HG02973 (cell line): ENCODE results near the gene SLC9A4.

ENCODE experiments used
- ATAC-seq: cut with Tn5 transposase; IDR thresholded peaks from one replicate; pipeline ENCODE4 v1.9.1; 2021; ENCODE audit warnings: moderate library complexity; ENCODE audit not compliant: unreplicated experiment

The SLC9A4 gene, protein sequence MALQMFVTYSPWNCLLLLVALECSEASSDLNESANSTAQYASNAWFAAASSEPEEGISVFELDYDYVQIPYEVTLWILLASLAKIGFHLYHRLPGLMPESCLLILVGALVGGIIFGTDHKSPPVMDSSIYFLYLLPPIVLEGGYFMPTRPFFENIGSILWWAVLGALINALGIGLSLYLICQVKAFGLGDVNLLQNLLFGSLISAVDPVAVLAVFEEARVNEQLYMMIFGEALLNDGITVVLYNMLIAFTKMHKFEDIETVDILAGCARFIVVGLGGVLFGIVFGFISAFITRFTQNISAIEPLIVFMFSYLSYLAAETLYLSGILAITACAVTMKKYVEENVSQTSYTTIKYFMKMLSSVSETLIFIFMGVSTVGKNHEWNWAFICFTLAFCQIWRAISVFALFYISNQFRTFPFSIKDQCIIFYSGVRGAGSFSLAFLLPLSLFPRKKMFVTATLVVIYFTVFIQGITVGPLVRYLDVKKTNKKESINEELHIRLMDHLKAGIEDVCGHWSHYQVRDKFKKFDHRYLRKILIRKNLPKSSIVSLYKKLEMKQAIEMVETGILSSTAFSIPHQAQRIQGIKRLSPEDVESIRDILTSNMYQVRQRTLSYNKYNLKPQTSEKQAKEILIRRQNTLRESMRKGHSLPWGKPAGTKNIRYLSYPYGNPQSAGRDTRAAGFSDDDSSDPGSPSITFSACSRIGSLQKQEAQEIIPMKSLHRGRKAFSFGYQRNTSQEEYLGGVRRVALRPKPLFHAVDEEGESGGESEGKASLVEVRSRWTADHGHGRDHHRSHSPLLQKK

DNA sequence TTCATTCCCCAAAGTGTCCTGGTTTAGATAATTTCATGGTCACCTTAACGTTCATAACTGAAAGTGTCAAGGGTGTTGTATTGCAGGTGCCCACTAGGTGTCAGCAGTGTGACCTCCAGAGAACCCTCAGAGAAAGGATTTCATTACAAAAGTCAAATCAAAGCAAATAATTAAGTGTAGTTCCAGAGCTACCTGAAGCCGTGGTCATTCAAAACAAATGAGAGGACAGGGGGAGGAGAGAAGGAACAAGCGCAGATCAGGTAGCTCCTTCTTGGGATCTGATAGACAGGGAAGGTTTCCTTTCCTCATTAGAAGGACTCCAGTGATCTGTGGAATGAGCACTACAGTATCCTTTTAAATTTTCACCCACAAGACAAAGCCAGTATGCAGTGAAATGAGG lies at the start of gene SLC9A4:
Gene SLC9A4, plus strand, starts transcription at position 207 of the 400 bp plus-strand sequence. CDS start 534 bp downstream, outside the sequence.
- ATAC-seq, result peak; percentile 58

GRCh38 chr2:102423368-102423767 lies 49.7 kb upstream of the SLC9A4 start:
- no peak for ATAC-seq

GRCh38 chr2:102424754-102425153 lies 48.3 kb upstream of the SLC9A4 start:
- ATAC-seq, result peak; percentile 93

DNA sequence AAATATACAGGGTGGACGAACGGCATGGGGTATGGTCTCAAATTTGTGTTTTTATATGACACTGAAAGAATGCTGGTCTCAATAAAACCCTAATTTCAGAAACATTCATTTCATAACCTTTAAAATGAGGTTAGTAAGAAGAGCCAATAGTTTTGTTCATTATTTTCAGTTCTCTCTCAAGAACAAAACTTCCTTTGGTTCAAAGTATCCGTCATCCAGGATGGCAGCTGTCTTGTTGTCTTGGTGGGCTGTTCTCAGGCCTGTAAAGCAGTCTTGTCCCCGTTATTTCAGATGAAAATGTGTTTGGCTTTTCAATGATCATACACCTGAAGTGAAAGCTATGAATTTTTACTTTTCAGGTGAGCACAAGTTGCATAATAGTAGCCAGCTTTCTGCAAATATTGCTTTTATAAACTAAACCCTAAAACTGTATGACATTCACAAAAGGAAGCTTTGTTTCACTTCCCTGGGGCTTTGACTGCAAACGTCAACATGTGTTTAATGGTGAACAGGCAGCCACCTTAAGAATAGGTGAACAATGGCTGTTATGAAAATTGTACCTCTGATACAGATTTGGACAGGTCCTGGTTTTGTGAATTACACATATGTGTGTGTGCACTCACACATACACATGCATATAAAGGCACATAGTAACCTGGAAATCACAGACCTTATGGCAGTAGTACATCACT lies 47.4 kb upstream of the SLC9A4 start:
- ATAC-seq, result no peak

- ATAC-seq, result no peak
Observed at GRCh38 chr2:102427249-102427648, 45.8 kb upstream of the SLC9A4 start.

DNA sequence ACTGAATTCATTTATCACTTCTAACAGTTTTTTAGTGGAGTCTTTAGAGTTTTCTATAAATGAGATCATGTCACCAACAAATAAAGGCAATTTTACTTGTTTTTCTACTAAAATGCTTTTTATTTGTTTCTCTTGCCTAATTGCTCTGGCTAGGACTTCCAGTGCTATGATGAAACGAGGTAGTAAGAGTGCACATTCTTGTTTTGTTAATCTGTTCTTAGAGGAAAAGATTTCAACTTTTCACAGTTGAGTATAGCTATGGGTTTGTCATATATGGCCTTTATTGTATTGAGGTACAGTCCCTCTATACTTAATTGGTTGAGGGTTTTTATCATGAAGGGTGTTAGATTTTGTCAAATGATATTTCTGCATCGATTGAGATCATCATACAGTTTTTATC lies 44.5 kb upstream of the SLC9A4 start:
- no peak for ATAC-seq

DNA sequence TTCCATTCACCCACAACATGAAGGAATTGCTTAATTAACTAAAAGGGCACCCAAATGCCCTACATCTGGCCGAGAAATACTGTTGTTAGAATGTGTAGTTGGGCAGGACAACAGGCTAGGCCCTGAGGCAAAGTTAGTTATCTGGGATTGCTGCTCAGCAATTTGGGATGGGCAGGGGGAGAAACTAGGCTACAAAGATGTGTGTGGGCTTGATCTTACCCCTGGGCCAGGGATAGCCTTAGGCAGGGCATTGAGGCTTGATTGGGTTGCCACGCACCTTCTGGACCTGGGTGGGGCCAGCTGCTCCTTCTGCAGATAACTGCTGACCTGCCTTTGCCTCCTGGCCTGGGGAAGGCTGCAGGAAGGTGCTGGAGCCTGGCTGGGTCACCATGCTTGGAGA lies 40.6 kb upstream of the SLC9A4 start:
- ATAC-seq, result no peak

DNA sequence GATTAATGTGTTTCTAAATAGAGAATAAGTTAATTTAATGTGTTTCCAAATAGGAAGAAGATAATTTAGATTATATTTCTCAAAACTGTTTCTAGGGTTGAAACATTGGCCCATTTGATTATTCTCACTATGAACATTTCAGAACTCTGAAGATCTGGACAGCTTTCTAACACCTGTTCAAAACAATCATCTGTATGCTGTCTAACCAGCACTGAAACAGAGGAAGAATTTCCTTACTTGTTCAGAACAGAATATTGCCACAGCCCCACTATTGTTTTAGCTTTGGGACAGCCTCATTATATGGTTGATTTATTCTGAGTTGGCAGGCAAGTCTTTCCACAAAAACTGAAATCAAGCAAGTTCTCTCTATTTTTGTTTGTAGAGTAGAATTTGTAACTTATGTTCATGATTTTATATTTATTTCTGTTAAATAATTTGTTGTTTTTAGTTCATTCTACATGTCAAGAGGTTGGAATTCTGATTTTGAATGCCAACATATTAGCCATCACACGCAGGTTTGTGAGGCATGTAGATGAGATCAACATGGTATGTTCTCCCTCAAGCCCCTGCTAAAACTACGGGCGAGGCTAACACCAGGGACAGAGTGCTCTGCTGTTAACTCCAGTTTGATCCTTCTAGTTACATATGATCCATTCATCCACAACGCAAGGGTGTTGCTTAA lies 38.9 kb upstream of the SLC9A4 start:
- ATAC-seq, result no peak

GRCh38 chr2:102434655-102435381 lies 38.2 kb upstream of the SLC9A4 start:
- ATAC-seq, result peak; percentile 71

GRCh38 chr2:102435741-102436140 lies 37.3 kb upstream of the SLC9A4 start:
- no peak for ATAC-seq

DNA sequence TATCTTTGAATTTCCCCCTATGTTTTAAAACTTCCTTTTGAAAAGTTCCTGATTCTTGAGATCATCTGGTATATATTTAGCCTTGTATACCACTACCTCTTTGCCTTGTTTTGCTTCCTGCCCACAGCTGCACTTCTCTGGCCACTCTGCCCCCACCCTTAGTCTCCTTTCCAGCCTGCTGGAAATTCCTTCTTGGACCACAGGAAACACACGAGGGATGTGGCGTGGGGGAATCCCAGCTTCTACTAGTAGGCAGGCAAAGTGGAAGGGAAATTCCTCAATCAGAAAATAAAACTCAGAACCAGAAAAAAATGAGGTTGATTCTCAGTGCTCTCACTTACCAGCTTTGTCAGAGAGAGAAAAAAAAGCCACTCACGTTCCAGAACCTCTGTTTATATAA lies 36.7 kb upstream of the SLC9A4 start:
- no peak for ATAC-seq

GRCh38 chr2:102437122-102437521 lies 35.9 kb upstream of the SLC9A4 start:
- no peak for ATAC-seq

GRCh38 chr2:102438111-102438510 lies 34.9 kb upstream of the SLC9A4 start:
- no peak for ATAC-seq

- no peak for ATAC-seq
Observed at GRCh38 chr2:102438578-102438977, 34.4 kb upstream of the SLC9A4 start.

DNA sequence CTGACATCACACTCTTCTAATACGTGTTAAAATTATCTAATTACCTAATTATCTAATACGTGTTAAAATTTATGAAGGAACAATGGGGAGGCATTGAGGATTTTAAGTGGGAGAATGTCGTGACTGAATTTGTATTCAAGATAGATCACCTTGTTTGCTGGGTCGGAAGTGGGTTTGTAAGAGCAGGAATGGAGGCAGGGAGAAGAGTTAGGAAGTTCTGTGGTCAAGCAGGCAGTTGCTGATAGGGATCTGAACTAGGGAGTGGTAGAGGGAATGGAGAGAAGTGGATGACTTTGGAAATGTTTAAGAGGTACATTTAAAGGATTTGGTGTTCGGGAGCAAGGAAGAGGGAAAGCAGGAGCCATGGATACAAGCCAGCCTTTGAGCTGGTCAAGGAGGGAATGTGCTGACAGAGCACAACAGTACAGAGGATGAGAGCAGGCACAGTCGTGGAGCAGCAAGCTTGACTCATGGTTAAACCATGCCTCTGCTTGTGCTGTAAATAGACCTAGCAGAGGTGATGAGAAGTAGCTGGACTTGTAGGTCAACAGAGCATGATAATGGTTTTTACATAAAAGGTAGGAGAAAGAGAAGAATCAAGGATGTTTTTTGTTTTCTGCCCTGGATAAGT lies 33.8 kb upstream of the SLC9A4 start:
- no peak for ATAC-seq

GRCh38 chr2:102442967-102443828 lies 29.8 kb upstream of the SLC9A4 start:
- peak; percentile 61 for ATAC-seq

DNA sequence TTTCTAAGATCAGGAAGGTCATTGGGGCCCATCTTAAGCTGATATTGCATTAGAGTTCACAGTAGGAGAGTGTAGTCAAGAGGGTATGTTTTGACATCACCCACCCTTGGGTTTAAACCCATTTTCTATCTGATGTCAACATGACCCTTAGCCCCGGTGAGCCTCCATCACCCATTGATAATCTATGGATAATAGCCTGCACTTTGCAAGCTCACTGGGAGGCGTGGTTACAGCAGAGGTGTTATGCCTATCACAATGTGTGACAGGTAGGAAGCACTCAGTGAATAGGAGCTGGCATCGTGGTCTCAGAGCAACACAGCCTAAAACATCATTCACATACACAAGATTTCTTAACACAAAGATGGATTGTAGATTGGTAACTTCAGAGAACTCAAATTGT lies 28.8 kb upstream of the SLC9A4 start:
- ATAC-seq, result no peak

GRCh38 chr2:102446936-102447335 lies 26.1 kb upstream of the SLC9A4 start:
- ATAC-seq, result no peak
